ENCODE results near the gene GPN2. TPM values are rescaled to one million over a fixed set of nuclear protein-coding genes. Genes with fewer than 3 reads are reported as not detected.

Gene GPN2
- total and polyA plus RNA-seq, 2 donors (not counting 3 experiments of a cell fraction or from before 2014, with no cell fraction given) = 21.9 to 37.4 TPM

- H3K9me1 ChIP-seq (replicated peaks; ENCODE audit: control insufficient read depth, extremely low read depth, insufficient read depth, low read length) = no peaks in the 10 kb centered on the region
- H3K27ac ChIP-seq (ENCODE audit: insufficient read depth, low read depth, low read length) = no peak overlapping the region
- H3K27me3 ChIP-seq (ENCODE audit: control insufficient read depth in 2 of 2, insufficient read depth in 2 of 2, low read length in 2 of 2) = no peaks in the 10 kb centered on the region
- dilution Hi-C loops (cut with MboI; ENCODE audit: extremely low pct_ligation_motif_present, low sequenced_read_pairs) (no loop called here), intact Hi-C loops (cut with micrococcal nuclease) (no loop called here)
- H3K79me2 ChIP-seq (ENCODE audit: control insufficient read depth, insufficient read depth, low read length) = no peaks in the 10 kb centered on the region
- H3K9ac ChIP-seq (replicated peaks; ENCODE audit: extremely low read depth, insufficient read depth, low read length) = no peak overlapping the region
- DNase-seq (ENCODE audit: low read depth, low spot score) = no peak
- H2AFZ ChIP-seq (ENCODE audit: low read depth, low read length) = no peak overlapping the region
- no TSS peak for BruUV-seq (replicated peaks)
- POLR2A ChIA-PET = no interaction called here
- no peak overlapping the region for H3K4me3 ChIP-seq (replicated peaks in 1 of 3; ENCODE audit: insufficient read depth in 1 of 3, low read depth in 1 of 3, low read length in 3 of 3)
- H3K4me1 ChIP-seq (ENCODE audit: control insufficient read depth, extremely low read depth, insufficient read depth, low read length) = no peaks in the 10 kb centered on the region
- no peak overlapping the region for H3K4me2 ChIP-seq (ENCODE audit: insufficient read depth, low read length)
- CTCF ChIA-PET = interaction anchor here (0.9 to 4.5 kb wide), 8 partner anchors 9 to 260 kb away, joined by 3 to 21 read pairs (median 4); no protein-coding TSS in a partner anchor
- no peak for FAIRE-seq
- no peaks in the 10 kb centered on the region for H3K9me3 ChIP-seq (replicated peaks; ENCODE audit: control insufficient read depth, insufficient read depth, low read length)
- H3K36me3 ChIP-seq (ENCODE audit: control insufficient read depth in 2 of 2, extremely low read depth in 1 of 2, insufficient read depth in 2 of 2, low read length in 2 of 2) = peaks cover 4 to 13% of the 10 kb centered on the region in 2 experiments
- no peak for TF ChIP-seq FOS (IDR thresholded peaks at IDR 0.05; ENCODE audit: borderline replicate concordance, insufficient read depth, low read length)
- TF ChIP-seq MYC (IDR thresholded peaks at IDR 0.05; ENCODE audit: low read depth, low read length) = no peak
- no peak for TF ChIP-seq GATA2 (IDR thresholded peaks at IDR 0.05; ENCODE audit: insufficient read depth, insufficient read length, low read depth, low read length)
- TF ChIP-seq POLR2AphosphoS5 (IDR thresholded peaks at IDR 0.05; ENCODE audit: insufficient read depth, low read depth, low read length) = no peak
- no peak for TF ChIP-seq EZH2 (IDR thresholded peaks at IDR 0.05; ENCODE audit: borderline replicate concordance, low read depth, low read length, severe bottlenecking)
- TF ChIP-seq POLR2A (IDR thresholded peaks at IDR 0.05; ENCODE audit: low read depth, low read length) = no peak
- no peak for TF ChIP-seq CTCF (IDR thresholded peaks at IDR 0.05; ENCODE audit: extremely low read depth in 1 of 2, insufficient read depth in 1 of 2, low read depth in 1 of 2, low read length in 2 of 2)
- no peak for TF ChIP-seq MAX (IDR thresholded peaks at IDR 0.05; ENCODE audit: insufficient read depth, insufficient read length)
- no peak for TF ChIP-seq JUN (IDR thresholded peaks at IDR 0.05; ENCODE audit: borderline replicate concordance, insufficient read depth, insufficient read length, low read depth)
- no peaks in the 10 kb centered on the region for H4K20me1 ChIP-seq (replicated peaks; ENCODE audit: control insufficient read depth, extremely low read depth, insufficient read depth, low read length)
Measured at GRCh38 chr1:26858160-26858559, 31.9 kb downstream of the GPN2 start.

Data from endothelial cell of umbilical vein (primary cell).